GM12872 (cell line): ENCODE results near the gene VWF.

ENCODE experiments used
- CTCF ChIP-seq: IDR thresholded peaks from 3 replicates; pipeline ENCODE4 v1.5.1; 2011; ENCODE audit warnings: low read depth, mild to moderate bottlenecking, low read length, moderate library complexity; ENCODE audit not compliant: insufficient read depth

The VWF gene

GRCh38 chr12:6115389-6115788, 9.1 kb downstream of the VWF start:
- TF ChIP-seq CTCF = no peak

- TF ChIP-seq CTCF = no peak
Observed at GRCh38 chr12:6114476-6114870, 10.0 kb downstream of the VWF start.

- no peak for TF ChIP-seq CTCF
Observed at GRCh38 chr12:6113691-6114475, 10.6 kb downstream of the VWF start.

GRCh38 chr12:6112004-6112403, 12.5 kb downstream of the VWF start:
- no peak for TF ChIP-seq CTCF

GRCh38 chr12:6110006-6110405, 14.5 kb downstream of the VWF start:
- TF ChIP-seq CTCF = no peak

GRCh38 chr12:6106218-6106617, 18.3 kb downstream of the VWF start:
- TF ChIP-seq CTCF = no peak

GRCh38 chr12:6104842-6105241, 19.6 kb downstream of the VWF start:
- no peak for TF ChIP-seq CTCF
